PC-3 (cell line): ENCODE results near the gene SLC44A3. TPM values are rescaled to one million over a fixed set of nuclear protein-coding genes. Genes with fewer than 3 reads are reported as not detected.

Experiments used
- ATAC-seq: fragments of 200-7000 bp; cut with Tn5 transposase; 2 replicates; pipeline ENCODE4 v1.9.1; 2020; ENCODE audit warnings: mild to moderate bottlenecking, moderate library complexity
- BruUV-seq: library from RNA; stranded (reverse); fragments of 400-500 nt; replicated peaks from 2 replicates; lab custom pipeline; 2021; lab: Mats Ljungman, UMichigan
- CTCF ChIA-PET: fragments of 300-600 bp; sonication (Branson Sonifier 250); formaldehyde crosslinking; loops from one replicate; lab custom pipeline; 2022; ENCODE audit warnings: antibody characterized with exemption; lab: Charles Lee
- POLR2A ChIA-PET: fragments of 300-600 bp; sonication (Branson Sonifier 250); formaldehyde crosslinking; loops from one replicate; lab custom pipeline; 2022; ENCODE audit warnings: antibody characterized with exemption; ENCODE audit not compliant: unreplicated experiment; lab: Charles Lee
- DNase-seq: peaks from one replicate; pipeline ENCODE4 v3.0.0-alpha.2; 2015
- H2AFZ ChIP-seq: fragments of 300-600 bp; sonication (generic); 2 replicates; pipeline ENCODE4 v1.6.0; 2016; ENCODE audit warnings: antibody characterized with exemption, low read length
- H3F3A ChIP-seq: fragments of 300-600 bp; sonication (generic); one replicate; pipeline ENCODE4 v1.6.0; 2017; ENCODE audit warnings: antibody characterized with exemption, low read length, control low read depth, mild to moderate bottlenecking; ENCODE audit not compliant: unreplicated experiment
- H3K27ac ChIP-seq: fragments of 300-600 bp; sonication (generic); 2 replicates; pipeline ENCODE4 v1.5.1; 2016; ENCODE audit warnings: mild to moderate bottlenecking, low read length
- H3K27me3 ChIP-seq: fragments of 300-600 bp; sonication (generic); 2 replicates; pipeline ENCODE4 v1.6.1; 2016; ENCODE audit warnings: low read length, mixed read lengths
- H3K36me3 ChIP-seq: fragments of 300-600 bp; sonication (generic); 2 replicates; pipeline ENCODE4 v1.6.1; 2016; ENCODE audit warnings: low read depth, mixed run types, low read length, mixed read lengths
- H3K4me1 ChIP-seq: fragments of 300-600 bp; sonication (generic); 2 replicates; pipeline ENCODE4 v1.5.1; 2016; ENCODE audit warnings: low read length; ENCODE audit not compliant: insufficient read depth
- H3K4me2 ChIP-seq: fragments of 300-600 bp; sonication (generic); 2 replicates; pipeline ENCODE4 v1.6.0; 2016; ENCODE audit warnings: low read length
- H3K4me3 ChIP-seq: fragments of 300-600 bp; sonication (generic); 2 replicates; pipeline ENCODE4 v1.5.1; 2016; ENCODE audit warnings: mild to moderate bottlenecking, low read length, mixed read lengths
- H3K79me2 ChIP-seq: fragments of 300-600 bp; sonication (generic); 2 replicates; pipeline ENCODE4 v1.6.1; 2017; ENCODE audit warnings: low read length, mixed read lengths
- H3K9ac ChIP-seq: fragments of 300-600 bp; sonication (generic); 2 replicates; pipeline ENCODE4 v1.6.0; 2016; ENCODE audit warnings: mild to moderate bottlenecking, low read length
- H3K9me2 ChIP-seq: fragments of 300-600 bp; sonication (generic); replicated peaks from 2 replicates; pipeline ENCODE4 v1.6.1; 2016; ENCODE audit warnings: mixed run types, low read length, mixed read lengths
- H3K9me3 ChIP-seq: fragments of 300-600 bp; sonication (generic); 2 replicates; pipeline ENCODE4 v1.6.1; 2016; ENCODE audit warnings: low read length, mixed read lengths
- H4K20me1 ChIP-seq: fragments of 300-600 bp; sonication (generic); 2 replicates; pipeline ENCODE4 v1.6.1; 2016; ENCODE audit warnings: low read length, mixed read lengths
- CTCF ChIP-seq: fragments of 300-600 bp; sonication (generic); conservative IDR thresholded peaks from 2 replicates; pipeline ENCODE4 v1.5.1; 2017; ENCODE audit warnings: antibody characterized with exemption, low read depth, mild to moderate bottlenecking, low read length
- EZH2 ChIP-seq: fragments of 300-600 bp; sonication (generic); IDR thresholded peaks from one replicate; pipeline ENCODE4 v1.6.1; 2017; ENCODE audit warnings: antibody characterized with exemption, mild to moderate bottlenecking, low read length; ENCODE audit not compliant: unreplicated experiment
- EZH2phosphoT487 ChIP-seq: fragments of 300-600 bp; sonication (generic); IDR thresholded peaks from 2 replicates; pipeline ENCODE4 v1.6.1; 2018; ENCODE audit warnings: mild to moderate bottlenecking, antibody characterized with exemption, low read length, borderline replicate concordance
- intact Hi-C: fragments of 100-400 bp; cut with micrococcal nuclease; formaldehyde crosslinking; loops from 2 replicates; pipeline ENCODE4 v1.9.0; 2023
- total RNA-seq: library from RNA; depleted of rRNA; stranded (reverse); fragments of >200 nt; gene quantifications from 2 replicates; pipeline ENCODE4 v1.2.3, GENCODE V29; 2014

SLC44A3 gene
- total RNA-seq, 1 experiment from 2014 or later, result 9.2 TPM

- TF ChIP-seq EZH2phosphoT487, result no peak
- TF ChIP-seq EZH2, result no peak
- TF ChIP-seq CTCF, result no peak
- H3K4me3 ChIP-seq, result no peak overlapping the region
- intact Hi-C loops, result loop anchor here (5.0 kb wide), 1 partner anchor 41 kb away; no protein-coding TSS in a partner anchor
- no peak overlapping the region for H3K27ac ChIP-seq
- ChIA-PET POLR2A (no interaction called here), CTCF (no interaction called here)
- H3K9me2 ChIP-seq, result no peaks in the 10 kb centered on the region
- BruUV-seq, result no TSS peak
- H3K4me1 ChIP-seq, result peaks cover 16% of the 10 kb centered on the region
- ATAC-seq (peak; percentile 99), DNase-seq (peak; percentile 80)
- H3K4me2 ChIP-seq, result peak overlapping the region; percentile 59
- H3K9ac ChIP-seq, result no peak overlapping the region
- H2AFZ ChIP-seq, result peak overlapping the region; percentile 24
- H3K9me3 ChIP-seq, result no peaks in the 10 kb centered on the region
- no peaks in the 10 kb centered on the region for H3K79me2 ChIP-seq
- no peaks in the 10 kb centered on the region for H3K36me3 ChIP-seq
- H3F3A ChIP-seq, result no peaks in the 10 kb centered on the region
- H4K20me1 ChIP-seq, result no peaks in the 10 kb centered on the region
- H3K27me3 ChIP-seq, result no peaks in the 10 kb centered on the region
These were observed 36.6 kb upstream of the SLC44A3 start for GRCh38 chr1:94783342-94784189.

GRCh38 chr1:94784190-94784515 lies 36.0 kb upstream of the SLC44A3 start:
- intact Hi-C loops, result loop anchor here (5.0 kb wide), 1 partner anchor 42 kb away; no protein-coding TSS in a partner anchor
- Histone ChIP-seq H3K27me3 (no peaks in the 10 kb centered on the region), H3K36me3 (no peaks in the 10 kb centered on the region), H3K4me1 (peaks cover 16% of the 10 kb centered on the region), H3K9me2 (no peaks in the 10 kb centered on the region), H3K27ac (no peak overlapping the region), H3K79me2 (no peaks in the 10 kb centered on the region), H3K4me2 (no peak overlapping the region), H3K4me3 (no peak overlapping the region), H3K9ac (no peak overlapping the region), H3F3A (no peaks in the 10 kb centered on the region), H2AFZ (no peak overlapping the region), H3K9me3 (no peaks in the 10 kb centered on the region), H4K20me1 (no peaks in the 10 kb centered on the region)
- ATAC-seq (no peak), DNase-seq (no peak)
- ChIA-PET CTCF (no interaction called here), POLR2A (no interaction called here)
- TF ChIP-seq EZH2phosphoT487, result no peak
- no peak for TF ChIP-seq CTCF
- TF ChIP-seq EZH2, result no peak
- no TSS peak for BruUV-seq

- DNase-seq (no peak), ATAC-seq (no peak)
- H3K9me3 ChIP-seq, result no peaks in the 10 kb centered on the region
- H3K79me2 ChIP-seq, result no peaks in the 10 kb centered on the region
- H4K20me1 ChIP-seq, result no peaks in the 10 kb centered on the region
- intact Hi-C loops, result no loop called here
- no peak for TF ChIP-seq EZH2
- no peak for TF ChIP-seq EZH2phosphoT487
- no peak for TF ChIP-seq CTCF
- H3K27ac ChIP-seq, result no peak overlapping the region
- no peak overlapping the region for H3K9ac ChIP-seq
- ChIA-PET POLR2A (no interaction called here), CTCF (no interaction called here)
- H3K4me1 ChIP-seq, result peaks cover 26% of the 10 kb centered on the region
- no TSS peak for BruUV-seq
- H3K4me3 ChIP-seq, result no peak overlapping the region
- no peaks in the 10 kb centered on the region for H3K27me3 ChIP-seq
- H3K36me3 ChIP-seq, result no peaks in the 10 kb centered on the region
- H2AFZ ChIP-seq, result no peak overlapping the region
- H3K4me2 ChIP-seq, result no peak overlapping the region
- no peaks in the 10 kb centered on the region for H3F3A ChIP-seq
- no peaks in the 10 kb centered on the region for H3K9me2 ChIP-seq
These were observed 32.5 kb upstream of the SLC44A3 start for GRCh38 chr1:94787691-94788090.
